Heart left ventricle (tissue), 13 donors: ENCODE data around the gene GOLGA1.

ENCODE experiments used
- CTCF ChIP-seq, 12 donors: fragments of 200-600 bp; sonication (generic) in 4 of 12; IDR thresholded peaks; one replicate each; pipeline versions ENCODE4 v1.5.0 to v1.8.0; 2018 to 2022; ENCODE audit warnings: antibody characterized with exemption in 12 of 12, mild to moderate bottlenecking in 5 of 12
- POLR2A ChIP-seq, 2 donors: fragments of 450-650 bp; IDR thresholded peaks; one replicate each; pipeline ENCODE4 v1.6.1; 2017; ENCODE audit warnings: antibody characterized with exemption in 2 of 2, mild to moderate bottlenecking in 2 of 2, moderate library complexity in 2 of 2
- donor health status: ischemic (EF 13 %, LVEDD 7.1; RV severe dilation, severe dysfunction).
- donor health status: DM: no; HTN: yes; CAD: no.
- donor health status: DM: no; HTN: no; CAD: no.
- donor health status: ischemic (EF 25% LVEDD 6.9; RV normal size, moderate dysfunction).
- donor health status: ischemic (EF 25% LVEDD 5.7; RV mildly dilated, moderate dysfunction).
- donor health status: ischemic (EF 35%, LVEDD 5.7; RV mildly dilated, moderate dysfunction).
- donor health status: nonischemic (EF 11% LVEDD 7.7; RV severe dilation, severe dysfunction).
- donor health status: DM: yes; HTN: yes; CAD: no.
- donor health status: PGD.
- donor health status: ischemic (EF 29% LVEDD 5.4; RV normal size, mild dysfunction).
- donor health status: nonischemic (EF 23%, LVEDD 6.1; RV moderate dilation, normal function).

- TF ChIP-seq CTCF (IDR thresholded peaks at IDR 0.05) (no peak), POLR2A (IDR thresholded peaks at IDR 0.05) (no peak)
Measured at GRCh38 chr9:124882231-124882630, 58.7 kb downstream of the GOLGA1 start.
